Sigmoid colon (tissue), 3 donors: Measurements from ENCODE around the gene SLC1A2.

ENCODE experiments used
- CTCF ChIP-seq, 4 experiments: fragments of 450-650 bp in 3 of 4; fragments of 200-600 bp in 1 of 4; IDR thresholded peaks; one replicate each; pipeline ENCODE4 v1.5.1; 2016 to 2019; ENCODE audit warnings: antibody characterized with exemption in 4 of 4, mild to moderate bottlenecking in 3 of 4, moderate library complexity in 2 of 4
- POLR2A ChIP-seq, 2 donors: fragments of 450-650 bp; IDR thresholded peaks; one replicate each; pipeline ENCODE4 v1.6.1; 2016; ENCODE audit warnings: antibody characterized with exemption in 2 of 2, mild to moderate bottlenecking in 2 of 2, moderate library complexity in 2 of 2

DNA sequence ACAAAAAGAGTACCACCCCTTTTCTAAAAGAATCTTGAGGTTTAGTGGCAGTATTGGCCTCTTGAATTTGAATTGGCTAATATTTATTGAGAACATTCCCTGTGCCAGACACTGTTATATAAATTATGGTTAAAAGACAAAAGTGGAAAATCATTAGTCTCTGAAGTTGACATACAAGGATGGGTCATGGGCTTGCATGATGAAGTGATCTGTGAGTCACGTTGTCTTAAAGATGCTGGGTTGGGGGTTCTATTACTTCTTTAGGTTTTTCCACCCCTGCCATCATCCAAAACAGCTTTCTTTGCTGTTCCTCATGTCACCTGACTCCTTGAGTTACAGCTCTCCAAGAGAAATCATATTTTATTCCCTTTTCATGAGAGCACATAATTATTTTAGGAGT, 195.4 kb downstream of the SLC1A2 start:
- TF ChIP-seq CTCF (IDR thresholded peaks at IDR 0.05) (no peak), POLR2A (IDR thresholded peaks at IDR 0.05) (no peak)
